Ammon's horn (tissue), 1 donor: ENCODE results near the gene ARHGAP11A.

ENCODE experiments used
- DNase-seq: peaks from one replicate; pipeline ENCODE4 v3.0.0-alpha.2; 2016; ENCODE audit warnings: low spot score

Gene ARHGAP11A

GRCh38 chr15:32688151-32688639 is 72.9 kb downstream of the ARHGAP11A start:
- DNase-seq = no peak
